Effector CD8-positive, alpha-beta T cell (primary cell): ENCODE results near the gene GTPBP2.
A peak's percentile ranks its signal among the peaks of the same experiment; 100 is the strongest.
"Not testable (repeated sequence)": the region's sequence is repeated elsewhere in the genome, so short reads cannot be mapped to it uniquely, and the experiment has no call there.

Experiments
- DNase-seq: peaks from one replicate; lab custom pipeline; 2025; lab: John Stamatoyannopoulos, UW

The GTPBP2 gene

DNA sequence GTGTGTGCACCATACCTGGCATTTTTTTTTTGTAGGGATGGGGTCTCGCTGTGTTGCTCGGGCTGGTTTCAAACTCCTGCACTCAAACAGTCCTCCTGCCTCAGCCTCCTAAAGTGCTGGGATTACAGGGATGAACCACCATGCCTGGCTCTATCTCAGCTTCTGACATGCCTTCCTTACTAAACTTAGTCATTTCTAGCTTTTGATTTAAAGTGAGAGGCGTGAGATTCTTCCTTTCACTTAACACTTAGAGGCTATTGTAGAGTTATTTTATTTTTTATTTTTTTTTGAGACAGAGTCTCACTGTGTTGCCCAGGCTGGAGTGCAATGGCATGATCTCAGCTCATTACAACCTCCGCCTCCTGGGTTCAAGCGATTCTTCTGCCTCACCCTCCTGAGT is 33.9 kb upstream of the GTPBP2 start:
- DNase-seq, result not testable (repeated sequence)

DNA sequence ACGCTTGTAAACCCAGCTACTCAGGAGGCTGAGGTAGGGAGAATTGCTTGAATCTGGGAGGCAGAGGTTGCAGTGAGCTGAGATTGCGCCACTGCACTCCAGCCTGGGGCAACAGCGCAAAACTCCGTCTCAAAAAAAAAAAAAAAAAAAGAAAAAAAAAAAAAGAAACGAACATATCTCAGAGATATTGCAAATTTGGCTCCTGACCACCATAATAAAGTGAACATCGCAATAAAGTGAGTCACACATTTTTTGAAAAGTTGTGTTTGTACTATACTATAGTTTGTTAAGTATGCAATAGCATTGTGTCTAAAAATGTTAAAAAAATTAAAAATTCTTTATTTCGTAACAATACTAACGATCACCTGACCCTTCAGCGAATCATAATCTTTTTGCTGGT is 29.1 kb upstream of the GTPBP2 start:
- DNase-seq, result no peak

- no peak for DNase-seq
Measured at GRCh38 chr6:43657221-43657802, 28.2 kb upstream of the GTPBP2 start.

DNA sequence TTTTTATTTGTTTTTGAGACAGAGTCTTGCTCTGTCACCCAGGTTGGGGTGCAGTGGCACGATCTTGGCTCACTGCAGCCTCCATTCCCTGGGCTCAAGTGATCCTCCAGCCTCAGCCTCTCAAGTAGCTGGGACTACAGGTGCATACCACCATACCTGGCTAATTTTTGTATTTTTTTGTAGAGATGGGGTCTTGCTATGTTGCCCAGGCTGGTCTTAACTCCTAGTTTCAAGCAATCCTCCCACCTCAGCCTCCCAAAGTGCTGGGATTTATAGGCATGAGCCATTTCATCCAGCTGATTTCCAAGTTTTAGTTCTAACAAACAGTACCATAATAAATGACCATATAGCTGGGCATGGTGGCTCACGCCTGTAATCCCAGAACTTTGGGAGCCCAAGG is 23.8 kb upstream of the GTPBP2 start:
- DNase-seq, result not testable (repeated sequence)

GRCh38 chr6:43648248-43648647 is 19.2 kb upstream of the GTPBP2 start:
- DNase-seq, result no peak

GRCh38 chr6:43647613-43648012 is 18.5 kb upstream of the GTPBP2 start:
- DNase-seq, result no peak

DNA sequence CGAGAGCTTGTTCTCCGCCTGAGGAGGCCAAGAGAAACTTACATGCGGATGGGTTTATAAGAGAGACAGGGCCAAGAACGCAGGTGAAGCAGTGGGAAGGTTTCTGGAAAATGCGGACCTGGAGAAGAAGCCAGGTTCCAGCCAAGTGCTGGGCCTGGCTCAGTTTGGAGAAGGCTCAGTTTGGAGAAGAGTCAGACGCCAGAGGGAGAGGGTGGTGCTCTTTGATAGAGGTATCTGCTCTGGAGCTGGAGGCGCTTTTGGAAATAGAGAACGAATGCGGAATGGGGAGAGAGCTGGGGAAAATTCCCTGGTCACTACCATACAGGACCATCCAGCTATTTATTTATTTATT is 16.5 kb upstream of the GTPBP2 start:
- DNase-seq, result no peak

DNA sequence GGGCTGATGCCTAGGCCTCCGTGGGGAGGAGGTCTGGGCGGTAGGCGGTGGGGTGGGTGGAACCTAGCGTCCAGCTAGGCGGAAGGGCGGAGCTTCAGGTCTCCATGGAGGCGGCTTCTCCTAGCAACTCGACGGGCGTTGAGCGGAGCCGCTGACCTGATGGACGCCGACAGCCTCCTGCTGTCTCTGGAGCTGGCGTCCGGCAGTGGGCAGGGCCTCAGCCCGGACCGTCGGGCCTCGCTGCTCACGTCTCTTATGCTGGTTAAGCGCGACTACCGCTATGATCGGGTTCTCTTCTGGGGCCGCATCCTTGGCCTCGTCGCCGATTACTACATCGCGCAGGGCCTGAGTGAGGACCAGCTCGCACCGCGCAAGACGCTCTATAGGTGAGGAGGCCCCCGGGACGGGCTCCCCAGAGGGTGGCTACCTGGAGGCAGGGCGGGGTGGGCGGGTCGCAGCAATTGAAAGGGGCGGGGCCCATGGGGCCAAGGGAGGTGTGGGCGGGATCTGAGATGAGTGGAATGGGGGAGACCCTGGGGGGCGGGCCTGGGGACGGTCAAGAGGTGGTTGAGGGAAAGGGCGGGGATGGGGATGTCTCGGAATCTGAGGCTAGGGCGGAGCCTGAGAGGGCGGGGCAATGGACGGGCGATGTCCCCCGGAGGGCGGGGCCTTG is 16.0 kb upstream of the GTPBP2 start, which contains the start of gene RSPH9:
RSPH9 (plus strand) TSS at position 97 of the 673 bp plus-strand sequence; CDS start at position 160, 63 bp downstream.
- DNase-seq, result peak; percentile 64

GRCh38 chr6:43639984-43640800 is 11.1 kb upstream of the GTPBP2 start:
- no peak for DNase-seq

- no peak for DNase-seq
Measured at GRCh38 chr6:43636308-43636659, 7.2 kb upstream of the GTPBP2 start.

- DNase-seq, result peak; percentile 75
Measured at GRCh38 chr6:43635387-43636307, 6.6 kb upstream of the GTPBP2 start, which contains the start of gene MAD2L1BP. Gene MAD2L1BP, plus strand, starts transcription at chr6:43635840. Its CDS starts 36 bp downstream, at chr6:43635876.

DNA sequence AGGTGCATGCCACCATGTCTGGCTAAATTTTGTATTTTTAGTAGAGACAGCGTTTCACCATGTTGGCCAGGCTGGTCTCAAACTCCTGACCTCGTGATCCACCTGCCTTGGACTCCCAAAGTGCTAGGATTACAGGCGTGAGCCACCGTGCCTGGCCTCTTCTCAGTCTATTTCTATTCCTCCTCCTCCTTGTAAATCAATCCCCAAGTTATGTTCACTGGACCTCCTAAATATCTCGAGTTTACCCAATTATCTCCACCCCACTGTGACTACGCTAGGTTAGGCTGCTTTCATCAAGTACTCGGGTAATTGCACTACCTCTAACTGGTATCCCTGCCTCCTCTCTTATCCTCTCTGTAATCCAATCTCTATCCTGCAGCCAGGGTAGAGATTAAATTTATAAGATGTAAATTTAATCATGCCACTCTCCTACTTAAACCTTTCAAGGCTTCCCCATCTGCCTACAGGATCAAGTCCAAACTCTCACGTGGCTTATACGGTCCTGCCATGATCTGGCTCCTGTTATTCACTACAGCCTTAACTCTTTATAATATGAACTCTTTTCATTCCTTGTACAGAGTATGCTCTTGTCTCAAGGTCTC is 5.7 kb upstream of the GTPBP2 start:
- no peak for DNase-seq

DNA sequence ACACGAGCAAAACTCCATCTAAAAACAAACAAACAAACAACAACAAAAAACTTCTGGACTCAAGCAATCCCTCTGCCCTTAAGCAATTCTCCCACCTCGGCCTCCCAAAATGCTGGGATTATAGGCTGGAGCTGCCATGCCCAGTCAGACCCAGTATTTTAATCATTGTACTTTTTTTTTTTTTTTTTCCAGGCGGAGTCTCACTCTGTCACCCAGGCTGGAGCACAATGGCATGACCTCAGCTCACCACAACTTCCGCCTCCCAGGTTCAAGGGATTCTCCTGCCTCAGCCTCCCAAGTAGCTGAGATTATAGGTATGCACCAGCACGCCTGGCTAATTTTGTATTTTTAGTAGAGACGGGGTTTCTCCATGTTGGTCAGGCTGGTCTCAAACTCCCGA is 3.9 kb upstream of the GTPBP2 start:
- not testable (repeated sequence) for DNase-seq

- no peak for DNase-seq
Measured at GRCh38 chr6:43630980-43631619, 2.0 kb upstream of the GTPBP2 start.

GRCh38 chr6:43629505-43630300 is 639 bp upstream of the GTPBP2 start:
- DNase-seq, result peak; percentile 81

- peak; percentile 33 for DNase-seq
Measured at GRCh38 chr6:43628393-43629103, 516 bp downstream of the GTPBP2 start.

GRCh38 chr6:43627008-43627825 is 1.8 kb downstream of the GTPBP2 start:
- DNase-seq, result no peak

GRCh38 chr6:43625393-43625992 is 3.6 kb downstream of the GTPBP2 start:
- DNase-seq, result no peak
